PC-3 (cell line): ENCODE measurements around the gene C17orf78. TPM values are rescaled to one million over a fixed set of nuclear protein-coding genes. Genes with fewer than 3 reads are reported as not detected.
A peak's percentile ranks its signal among the peaks of the same experiment; 100 is the strongest.
"Not testable (repeated sequence)": the region's sequence is repeated elsewhere in the genome, so short reads cannot be mapped to it uniquely, and the experiment has no call there.

Experiments used
- ATAC-seq: fragments of 200-7000 bp; cut with Tn5 transposase; 2 replicates; pipeline ENCODE4 v1.9.1; 2020; ENCODE audit warnings: mild to moderate bottlenecking, moderate library complexity
- BruUV-seq: library from RNA; stranded (reverse); fragments of 400-500 nt; replicated peaks from 2 replicates; lab custom pipeline; 2021; lab: Mats Ljungman, UMichigan
- CTCF ChIA-PET: fragments of 300-600 bp; sonication (Branson Sonifier 250); formaldehyde crosslinking; loops from one replicate; lab custom pipeline; 2022; ENCODE audit warnings: antibody characterized with exemption; lab: Charles Lee
- POLR2A ChIA-PET: fragments of 300-600 bp; sonication (Branson Sonifier 250); formaldehyde crosslinking; loops from one replicate; lab custom pipeline; 2022; ENCODE audit warnings: antibody characterized with exemption; ENCODE audit not compliant: unreplicated experiment; lab: Charles Lee
- DNase-seq: peaks from one replicate; pipeline ENCODE4 v3.0.0-alpha.2; 2015
- H2AFZ ChIP-seq: fragments of 300-600 bp; sonication (generic); 2 replicates; pipeline ENCODE4 v1.6.0; 2016; ENCODE audit warnings: antibody characterized with exemption, low read length
- H3F3A ChIP-seq: fragments of 300-600 bp; sonication (generic); one replicate; pipeline ENCODE4 v1.6.0; 2017; ENCODE audit warnings: antibody characterized with exemption, low read length, control low read depth, mild to moderate bottlenecking; ENCODE audit not compliant: unreplicated experiment
- H3K27ac ChIP-seq: fragments of 300-600 bp; sonication (generic); 2 replicates; pipeline ENCODE4 v1.5.1; 2016; ENCODE audit warnings: mild to moderate bottlenecking, low read length
- H3K27me3 ChIP-seq: fragments of 300-600 bp; sonication (generic); 2 replicates; pipeline ENCODE4 v1.6.1; 2016; ENCODE audit warnings: low read length, mixed read lengths
- H3K36me3 ChIP-seq: fragments of 300-600 bp; sonication (generic); 2 replicates; pipeline ENCODE4 v1.6.1; 2016; ENCODE audit warnings: low read depth, mixed run types, low read length, mixed read lengths
- H3K4me1 ChIP-seq: fragments of 300-600 bp; sonication (generic); 2 replicates; pipeline ENCODE4 v1.5.1; 2016; ENCODE audit warnings: low read length; ENCODE audit not compliant: insufficient read depth
- H3K4me2 ChIP-seq: fragments of 300-600 bp; sonication (generic); 2 replicates; pipeline ENCODE4 v1.6.0; 2016; ENCODE audit warnings: low read length
- H3K4me3 ChIP-seq: fragments of 300-600 bp; sonication (generic); 2 replicates; pipeline ENCODE4 v1.5.1; 2016; ENCODE audit warnings: mild to moderate bottlenecking, low read length, mixed read lengths
- H3K79me2 ChIP-seq: fragments of 300-600 bp; sonication (generic); 2 replicates; pipeline ENCODE4 v1.6.1; 2017; ENCODE audit warnings: low read length, mixed read lengths
- H3K9ac ChIP-seq: fragments of 300-600 bp; sonication (generic); 2 replicates; pipeline ENCODE4 v1.6.0; 2016; ENCODE audit warnings: mild to moderate bottlenecking, low read length
- H3K9me2 ChIP-seq: fragments of 300-600 bp; sonication (generic); replicated peaks from 2 replicates; pipeline ENCODE4 v1.6.1; 2016; ENCODE audit warnings: mixed run types, low read length, mixed read lengths
- H3K9me3 ChIP-seq: fragments of 300-600 bp; sonication (generic); 2 replicates; pipeline ENCODE4 v1.6.1; 2016; ENCODE audit warnings: low read length, mixed read lengths
- H4K20me1 ChIP-seq: fragments of 300-600 bp; sonication (generic); 2 replicates; pipeline ENCODE4 v1.6.1; 2016; ENCODE audit warnings: low read length, mixed read lengths
- EZH2 ChIP-seq: fragments of 300-600 bp; sonication (generic); IDR thresholded peaks from one replicate; pipeline ENCODE4 v1.6.1; 2017; ENCODE audit warnings: antibody characterized with exemption, mild to moderate bottlenecking, low read length; ENCODE audit not compliant: unreplicated experiment
- EZH2phosphoT487 ChIP-seq: fragments of 300-600 bp; sonication (generic); IDR thresholded peaks from 2 replicates; pipeline ENCODE4 v1.6.1; 2018; ENCODE audit warnings: mild to moderate bottlenecking, antibody characterized with exemption, low read length, borderline replicate concordance
- intact Hi-C: fragments of 100-400 bp; cut with micrococcal nuclease; formaldehyde crosslinking; loops from 2 replicates; pipeline ENCODE4 v1.9.0; 2023
- total RNA-seq: library from RNA; depleted of rRNA; stranded (reverse); fragments of >200 nt; gene quantifications from 2 replicates; pipeline ENCODE4 v1.2.3, GENCODE V29; 2014
- TF ChIP-seq, protein P1 (sequence below): fragments of 300-600 bp; sonication (generic); conservative IDR thresholded peaks from 2 replicates; pipeline ENCODE4 v1.5.1; 2017; ENCODE audit warnings: antibody characterized with exemption, low read depth, mild to moderate bottlenecking, low read length

C17orf78 gene
- total RNA-seq, 1 experiment from 2014 or later = not detected

GRCh38 chr17:37405955-37406634 lies 30.3 kb downstream of the C17orf78 start:
- Histone ChIP-seq H3F3A (no peaks in the 10 kb centered on the region), H3K36me3 (no peaks in the 10 kb centered on the region), H3K9me2 (no peaks in the 10 kb centered on the region), H3K4me3 (peak overlapping the region; percentile 99), H3K27ac (peak overlapping the region; percentile 37; the same call in 1 of the 2 replicates), H3K4me2 (peak overlapping the region; percentile 93), H2AFZ (peak overlapping the region; percentile 77), H3K4me1 (peaks cover 12% of the 10 kb centered on the region), H3K79me2 (peaks cover 58% of the 10 kb centered on the region), H3K9ac (peak overlapping the region; percentile 89), H3K9me3 (no peaks in the 10 kb centered on the region), H4K20me1 (no peaks in the 10 kb centered on the region), H3K27me3 (no peaks in the 10 kb centered on the region)
- POLR2A ChIA-PET = no interaction called here
- no peak for DNase-seq
- no peak for TF ChIP-seq EZH2
- no peak for TF ChIP-seq EZH2phosphoT487
- TF ChIP-seq, protein P1, sequence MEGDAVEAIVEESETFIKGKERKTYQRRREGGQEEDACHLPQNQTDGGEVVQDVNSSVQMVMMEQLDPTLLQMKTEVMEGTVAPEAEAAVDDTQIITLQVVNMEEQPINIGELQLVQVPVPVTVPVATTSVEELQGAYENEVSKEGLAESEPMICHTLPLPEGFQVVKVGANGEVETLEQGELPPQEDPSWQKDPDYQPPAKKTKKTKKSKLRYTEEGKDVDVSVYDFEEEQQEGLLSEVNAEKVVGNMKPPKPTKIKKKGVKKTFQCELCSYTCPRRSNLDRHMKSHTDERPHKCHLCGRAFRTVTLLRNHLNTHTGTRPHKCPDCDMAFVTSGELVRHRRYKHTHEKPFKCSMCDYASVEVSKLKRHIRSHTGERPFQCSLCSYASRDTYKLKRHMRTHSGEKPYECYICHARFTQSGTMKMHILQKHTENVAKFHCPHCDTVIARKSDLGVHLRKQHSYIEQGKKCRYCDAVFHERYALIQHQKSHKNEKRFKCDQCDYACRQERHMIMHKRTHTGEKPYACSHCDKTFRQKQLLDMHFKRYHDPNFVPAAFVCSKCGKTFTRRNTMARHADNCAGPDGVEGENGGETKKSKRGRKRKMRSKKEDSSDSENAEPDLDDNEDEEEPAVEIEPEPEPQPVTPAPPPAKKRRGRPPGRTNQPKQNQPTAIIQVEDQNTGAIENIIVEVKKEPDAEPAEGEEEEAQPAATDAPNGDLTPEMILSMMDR = no peak
- intact Hi-C loops = loop anchor here (10.0 kb wide), 1 partner anchor 79 kb away; the partner anchor contains the start of gene DUSP14
- peak; percentile 51 for ATAC-seq
- BruUV-seq = TSS peak; percentile 72
- CTCF ChIA-PET = no interaction called here

- intact Hi-C loops = loop anchor here (10.0 kb wide), 1 partner anchor 78 kb away; the partner anchor contains the start of gene DUSP14
- CTCF ChIA-PET = no interaction called here
- H3K79me2 ChIP-seq = peaks cover 58% of the 10 kb centered on the region
These were observed 31.1 kb downstream of the C17orf78 start, which contains the start of the genes ACACA and TADA2A for GRCh38 chr17:37406635-37407461. ACACA (minus strand) TSS chr17:37406836; CDS start chr17:37406299, 537 bp downstream. TADA2A (plus strand) TSS chr17:37406886; CDS start chr17:37411366, 4,480 bp downstream.

DNA sequence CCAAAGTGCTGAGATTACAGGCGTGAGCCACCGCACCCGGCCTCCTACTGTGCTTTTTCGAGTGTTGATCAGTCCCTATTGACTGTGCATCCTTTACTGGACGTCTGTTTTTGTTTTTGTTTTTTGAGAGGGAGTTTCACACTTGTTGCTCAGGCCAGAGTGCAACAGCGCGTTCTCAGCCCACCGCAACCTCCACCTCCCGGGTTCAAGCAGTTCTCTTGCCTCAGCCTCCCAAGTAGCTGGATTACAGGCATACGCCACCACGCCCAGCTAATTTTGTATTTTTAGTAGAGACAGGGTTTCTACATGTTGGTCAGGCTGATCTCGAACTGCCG lies 32.3 kb downstream of the C17orf78 start:
- CTCF ChIA-PET, H3K9ac ChIP-seq, H3K9me2 ChIP-seq, H3K27me3 ChIP-seq, DNase-seq, H4K20me1 ChIP-seq, H3K27ac ChIP-seq, BruUV-seq, H3F3A ChIP-seq, POLR2A ChIA-PET, H3K9me3 ChIP-seq, H2AFZ ChIP-seq, H3K36me3 ChIP-seq, ATAC-seq, H3K4me3 ChIP-seq: not testable (repeated sequence)
- intact Hi-C loops = loop anchor here (10.0 kb wide), 1 partner anchor 77 kb away; the partner anchor contains the start of gene DUSP14
- H3K79me2 ChIP-seq = peaks cover 55% of the 10 kb centered on the region
- peaks cover 12% of the 10 kb centered on the region for H3K4me1 ChIP-seq
- H3K4me2 ChIP-seq = peak overlapping the region; percentile 99; the same call in 1 of the 2 replicates

More at GRCh38 chr17:37406635-37407461, 31.1 kb downstream of the C17orf78 start, which contains the start of the genes ACACA and TADA2A:
- peak within 1 kb of the TSS; percentile 96 for H3K9ac ChIP-seq
- no peaks in the 10 kb centered on the region for H3K36me3 ChIP-seq
- no TSS peak for BruUV-seq
- no peaks in the 10 kb centered on the region for H3K27me3 ChIP-seq
- peak within 1 kb of the TSS; percentile 99 for H3K4me2 ChIP-seq
- TF ChIP-seq, protein P1 = no peak
- 0 out of 2 replicates have a peak, but pooled peaks have one; percentile 51 for TF ChIP-seq EZH2phosphoT487
- peaks cover 12% of the 10 kb centered on the region for H3K4me1 ChIP-seq
- POLR2A ChIA-PET = interaction anchor here (1.0 kb wide), 1 partner anchor 40 kb away, joined by 3 read pairs; no protein-coding TSS in a partner anchor
- ATAC-seq (peak; percentile 94), DNase-seq (peak; percentile 76)
- peak within 1 kb of the TSS; percentile 84 for H2AFZ ChIP-seq
- H4K20me1 ChIP-seq = no peaks in the 10 kb centered on the region
- H3F3A ChIP-seq = no peaks in the 10 kb centered on the region
- H3K9me2 ChIP-seq = no peaks in the 10 kb centered on the region
- peak within 1 kb of the TSS; percentile 99 for H3K4me3 ChIP-seq
- peak within 1 kb of the TSS; percentile 83 for H3K27ac ChIP-seq
- no peaks in the 10 kb centered on the region for H3K9me3 ChIP-seq
